PC-3 (cell line): Measurements from ENCODE around the gene MDFIC.

Source experiments
- CTCF ChIP-seq: fragments of 300-600 bp; sonication (generic); conservative IDR thresholded peaks from 2 replicates; pipeline ENCODE4 v1.5.1; 2017; ENCODE audit warnings: antibody characterized with exemption, low read depth, mild to moderate bottlenecking, low read length
- EZH2phosphoT487 ChIP-seq: fragments of 300-600 bp; sonication (generic); IDR thresholded peaks from 2 replicates; pipeline ENCODE4 v1.6.1; 2018; ENCODE audit warnings: mild to moderate bottlenecking, antibody characterized with exemption, low read length, borderline replicate concordance

- no peak for TF ChIP-seq CTCF
- no peak for TF ChIP-seq EZH2phosphoT487
Observed at GRCh38 chr7:114900127-114900526, 21.8 kb upstream of the MDFIC start.
